IMR-90 (cell line): Measurements from ENCODE around the gene BRD1.
"Not testable (repeated sequence)": the region's sequence is repeated elsewhere in the genome, so short reads cannot be mapped to it uniquely, and the experiment has no call there.

Experiments
- CTCF ChIP-seq: conservative IDR thresholded peaks from 2 replicates; pipeline ENCODE4 v1.5.1; 2012; ENCODE audit warnings: mild to moderate bottlenecking, low read depth, low read length, improper control_type of control experiment
- ELK1 ChIP-seq: fragments of 150-350 bp; IDR thresholded peaks from 2 replicates; pipeline ENCODE4 v1.6.1; 2016; ENCODE audit warnings: low read depth, mild to moderate bottlenecking, low read length, moderate library complexity, borderline replicate concordance
- FOS ChIP-seq: fragments of 150-350 bp; IDR thresholded peaks from 2 replicates; pipeline ENCODE4 v1.6.1; 2016; ENCODE audit warnings: low read depth, low read length
- MAFK ChIP-seq: IDR thresholded peaks from 2 replicates; pipeline ENCODE4 v1.6.1; 2012; ENCODE audit warnings: low read depth, low read length, improper control_type of control experiment
- POLR2A ChIP-seq: IDR thresholded peaks from 2 replicates; pipeline ENCODE4 v1.6.1; 2012; ENCODE audit warnings: mild to moderate bottlenecking, low read depth, low read length
- RAD21 ChIP-seq: IDR thresholded peaks from 2 replicates; pipeline ENCODE4 v1.6.1; 2012; ENCODE audit warnings: low read length, improper control_type of control experiment
- RFX5 ChIP-seq: IDR thresholded peaks from 2 replicates; pipeline ENCODE4 v1.8.0; 2012; ENCODE audit warnings: low read depth, mild to moderate bottlenecking, low read length, moderate library complexity
- USF2 ChIP-seq: fragments of 150-350 bp; IDR thresholded peaks from 2 replicates; pipeline ENCODE4 v1.6.1; 2017; ENCODE audit warnings: mild to moderate bottlenecking, antibody characterized with exemption, low read length, low read depth

GRCh38 chr22:49781886-49782285, 45.8 kb downstream of the BRD1 start:
- not testable (repeated sequence) for TF ChIP-seq POLR2A, CTCF, RFX5, MAFK, USF2, ELK1, FOS, RAD21
